Measurements from ENCODE around the gene GPR139.

GPR139 gene

DNA sequence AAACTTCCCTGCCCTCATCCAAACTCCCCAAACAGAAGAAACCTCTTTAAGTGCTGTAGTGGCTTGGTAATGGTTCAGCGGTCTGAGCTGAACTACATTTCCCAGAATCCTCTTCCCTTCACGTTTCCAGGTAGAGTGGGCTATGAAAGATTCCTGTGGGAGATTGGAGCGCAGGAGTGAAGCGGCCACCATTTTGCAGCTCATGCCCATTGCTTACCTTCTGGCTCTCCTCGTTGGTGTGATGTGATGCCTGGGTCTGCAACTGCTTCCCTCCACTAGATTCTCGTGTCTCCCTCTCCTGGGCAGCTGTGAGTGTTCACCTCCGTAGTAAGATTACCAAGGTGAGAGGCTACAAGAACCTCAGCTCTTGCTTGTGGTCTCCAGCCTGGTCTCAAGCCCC, 82.1 kb downstream of the GPR139 start:
- DNase-seq (ENCODE audit: extremely low read depth in 1 of 2, low read depth in 1 of 2): no peak

DNA sequence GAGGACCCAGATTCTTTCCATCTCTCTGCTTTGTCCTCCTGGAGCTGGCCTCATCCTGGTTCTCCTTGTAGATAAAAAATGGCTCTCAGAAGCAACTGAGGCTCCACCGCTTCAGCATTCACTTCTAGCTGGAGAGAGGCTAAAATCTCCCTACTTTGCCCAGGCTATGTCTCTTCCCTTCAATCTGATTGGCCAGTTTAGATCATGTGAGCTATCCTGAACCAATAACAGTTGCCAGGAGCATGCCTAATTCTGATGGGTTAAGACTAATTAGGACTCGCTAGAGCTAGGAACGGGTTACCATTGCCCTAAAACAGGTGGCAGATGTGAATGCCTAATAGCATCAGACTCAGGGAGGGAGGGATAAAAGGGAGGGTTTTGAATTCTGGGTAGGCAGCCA, 89.6 kb downstream of the GPR139 start:
- no peak for DNase-seq (ENCODE audit: extremely low read depth in 1 of 2, low read depth in 1 of 2)

Data from activated CD8-positive, alpha-beta memory T cell treated with anti-CD3 and anti-CD28 coated beads for 1 hour (primary cell).